Activated naive CD4-positive, alpha-beta T cell treated with anti-CD3 and anti-CD28 coated beads, Interleukin-2, amount 10 ng/mL, durations not matched to agents 7 days and 5 days (primary cell): Measurements from ENCODE around the gene P2RX2.
"Not testable (repeated sequence)": the region's sequence is repeated elsewhere in the genome, so short reads cannot be mapped to it uniquely, and the experiment has no call there.

Experiments used
- CTCF ChIA-PET: fragments of 350-600 bp; sonication (Branson Sonifier 250); formaldehyde crosslinking; loops from one replicate; lab custom pipeline; 2021; ENCODE audit warnings: antibody characterized with exemption; lab: Charles Lee
- DNase-seq: peaks from one replicate; pipeline ENCODE4 v3.0.0-alpha.2; 2020
- H3K27ac Mint-ChIP-seq: one replicate; pipeline ENCODE4 v1.8.0; 2021; ENCODE audit warnings: mild to moderate bottlenecking, moderate library complexity, mixed read lengths
- H3K27me3 Mint-ChIP-seq: one replicate; pipeline ENCODE4 v1.8.0; 2021; ENCODE audit warnings: mild to moderate bottlenecking, mixed read lengths
- H3K36me3 Mint-ChIP-seq: one replicate; pipeline ENCODE4 v1.8.0; 2021; ENCODE audit warnings: mixed read lengths
- H3K4me1 Mint-ChIP-seq: one replicate; pipeline ENCODE4 v1.8.0; 2021; ENCODE audit warnings: mixed read lengths
- H3K4me3 Mint-ChIP-seq: one replicate; pipeline ENCODE4 v1.8.0; 2021; ENCODE audit warnings: mild to moderate bottlenecking, moderate library complexity, mixed read lengths
- H3K9me3 Mint-ChIP-seq: one replicate; pipeline ENCODE4 v1.8.0; 2021; ENCODE audit warnings: mixed read lengths

The P2RX2 gene

GRCh38 chr12:132591107-132591935 is 27.3 kb upstream of the P2RX2 start:
- H3K36me3 Mint-ChIP-seq = no peaks in the 10 kb centered on the region
- H3K4me3 Mint-ChIP-seq = no peak overlapping the region
- H3K9me3 Mint-ChIP-seq = no peaks in the 10 kb centered on the region
- peaks cover 4% of the 10 kb centered on the region for H3K4me1 Mint-ChIP-seq
- no peak overlapping the region for H3K27ac Mint-ChIP-seq
- DNase-seq = no peak
- H3K27me3 Mint-ChIP-seq = peaks cover 27% of the 10 kb centered on the region
- CTCF ChIA-PET = interaction anchor here (0.8 kb wide), 1 partner anchor 23 kb away, joined by 3 read pairs; no protein-coding TSS in a partner anchor

- Mint-ChIP-seq H3K27me3 (peaks cover 31% of the 10 kb centered on the region), H3K4me1 (peaks cover 7% of the 10 kb centered on the region), H3K27ac (no peak overlapping the region), H3K9me3 (no peaks in the 10 kb centered on the region), H3K36me3 (no peaks in the 10 kb centered on the region), H3K4me3 (no peak overlapping the region)
- CTCF ChIA-PET = no interaction called here
- DNase-seq = no peak
These were observed 26.1 kb upstream of the P2RX2 start for GRCh38 chr12:132592282-132592970.

- H3K27ac Mint-ChIP-seq = no peak overlapping the region
These were observed 25.5 kb upstream of the P2RX2 start for GRCh38 chr12:132593071-132593470.

DNA sequence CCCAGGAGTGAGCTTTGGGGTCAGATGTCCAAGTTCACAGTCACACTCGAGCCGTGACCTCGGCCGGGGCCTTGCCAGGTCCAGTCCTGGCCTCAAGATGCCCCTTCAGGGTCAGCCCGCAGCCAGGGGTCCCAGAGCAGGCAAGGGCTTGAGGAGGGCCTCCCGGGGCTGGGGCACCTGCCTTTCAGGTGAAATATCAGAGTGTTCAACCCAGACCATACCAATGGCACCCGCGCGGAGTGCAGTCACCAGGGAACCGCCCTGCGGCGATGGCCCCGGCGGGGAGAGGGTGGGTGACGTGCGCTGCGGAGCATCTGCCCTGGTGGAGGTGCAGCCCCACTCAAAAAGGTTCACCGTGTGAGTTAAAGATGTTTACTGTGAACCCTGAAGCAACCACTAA is 25.1 kb upstream of the P2RX2 start:
- no peak overlapping the region for H3K4me3 Mint-ChIP-seq

More at GRCh38 chr12:132593071-132593470, 25.5 kb upstream of the P2RX2 start:
- Mint-ChIP-seq H3K4me3 (no peak overlapping the region), H3K4me1 (peaks cover 10% of the 10 kb centered on the region), H3K36me3 (no peaks in the 10 kb centered on the region), H3K27me3 (peaks cover 37% of the 10 kb centered on the region), H3K9me3 (no peaks in the 10 kb centered on the region)
- no peak for DNase-seq
- CTCF ChIA-PET = no interaction called here

GRCh38 chr12:132593938-132594358 is 24.6 kb upstream of the P2RX2 start:
- Mint-ChIP-seq H3K9me3 (no peaks in the 10 kb centered on the region), H3K4me1 (peaks cover 16% of the 10 kb centered on the region), H3K27me3 (peaks cover 41% of the 10 kb centered on the region), H3K4me3 (no peak overlapping the region), H3K27ac (no peak overlapping the region), H3K36me3 (no peaks in the 10 kb centered on the region)
- peak; percentile 45 for DNase-seq
- CTCF ChIA-PET = interaction anchor here (1.4 kb wide), 1 partner anchor 179 kb away, joined by 3 read pairs; no protein-coding TSS in a partner anchor

More for the DNA sequence above, 25.1 kb upstream of the P2RX2 start:
- no peak for DNase-seq
- CTCF ChIA-PET = interaction anchor here (1.4 kb wide), 1 partner anchor 178 kb away, joined by 3 read pairs; no protein-coding TSS in a partner anchor
- Mint-ChIP-seq H3K36me3 (no peaks in the 10 kb centered on the region), H3K27me3 (peaks cover 39% of the 10 kb centered on the region), H3K27ac (no peak overlapping the region), H3K4me1 (peaks cover 11% of the 10 kb centered on the region), H3K9me3 (no peaks in the 10 kb centered on the region)

- peaks cover 20% of the 10 kb centered on the region for H3K4me1 Mint-ChIP-seq
- peaks cover 49% of the 10 kb centered on the region for H3K27me3 Mint-ChIP-seq
- H3K4me3 Mint-ChIP-seq = no peak overlapping the region
- no peaks in the 10 kb centered on the region for H3K36me3 Mint-ChIP-seq
- CTCF ChIA-PET = interaction anchor here (1.4 kb wide), 1 partner anchor 180 kb away, joined by 3 read pairs; no protein-coding TSS in a partner anchor
- no peaks in the 10 kb centered on the region for H3K9me3 Mint-ChIP-seq
- no peak for DNase-seq
- H3K27ac Mint-ChIP-seq = no peak overlapping the region
These were observed 23.4 kb upstream of the P2RX2 start for GRCh38 chr12:132595183-132595582.

GRCh38 chr12:132596016-132596415 is 22.6 kb upstream of the P2RX2 start:
- Mint-ChIP-seq H3K9me3 (no peaks in the 10 kb centered on the region), H3K27me3 (peaks cover 57% of the 10 kb centered on the region)

GRCh38 chr12:132597333-132598316 is 21.0 kb upstream of the P2RX2 start:
- Mint-ChIP-seq H3K27me3 (peaks cover 69% of the 10 kb centered on the region), H3K36me3 (no peaks in the 10 kb centered on the region), H3K4me1 (peaks cover 31% of the 10 kb centered on the region), H3K27ac (no peak overlapping the region), H3K9me3 (no peaks in the 10 kb centered on the region), H3K4me3 (peak overlapping the region; percentile 75)
- DNase-seq = no peak
- CTCF ChIA-PET = no interaction called here

More at GRCh38 chr12:132596016-132596415, 22.6 kb upstream of the P2RX2 start:
- H3K36me3 Mint-ChIP-seq = no peaks in the 10 kb centered on the region
- no peak for DNase-seq
- CTCF ChIA-PET = no interaction called here
- no peak overlapping the region for H3K4me3 Mint-ChIP-seq
- peaks cover 27% of the 10 kb centered on the region for H3K4me1 Mint-ChIP-seq
- H3K27ac Mint-ChIP-seq = no peak overlapping the region

DNA sequence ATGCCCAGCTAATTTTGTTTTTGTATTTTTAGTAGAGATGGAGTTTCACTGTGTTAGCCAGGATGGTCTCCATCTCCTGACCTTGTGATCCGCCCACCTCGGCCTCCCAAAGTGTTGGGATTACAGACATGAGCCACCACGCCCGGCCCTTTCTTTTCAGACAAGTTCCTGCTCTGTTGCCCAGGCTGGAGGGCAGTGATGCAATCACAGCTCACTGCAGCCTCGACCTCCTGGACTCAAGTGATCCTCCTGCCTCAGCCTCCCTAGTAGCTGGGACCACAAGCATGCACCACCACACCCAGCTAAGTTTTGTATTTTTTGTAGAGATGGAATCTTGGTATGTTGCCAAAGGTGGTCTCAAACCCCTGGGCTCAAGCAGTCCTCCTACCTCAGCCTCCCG is 19.1 kb upstream of the P2RX2 start:
- H3K27ac Mint-ChIP-seq, H3K36me3 Mint-ChIP-seq, H3K4me3 Mint-ChIP-seq, DNase-seq, H3K9me3 Mint-ChIP-seq: not testable (repeated sequence)
- H3K27me3 Mint-ChIP-seq = peaks cover 88% of the 10 kb centered on the region
- H3K4me1 Mint-ChIP-seq = peaks cover 30% of the 10 kb centered on the region
- CTCF ChIA-PET = interaction anchor here (1.1 to 2.8 kb wide), 4 partner anchors 11 to 184 kb away, joined by 3 to 17 read pairs (median 7); partner anchors contain the start of gene LRCOL1

GRCh38 chr12:132600048-132601032 is 18.2 kb upstream of the P2RX2 start:
- DNase-seq = peak; percentile 63
- no peak overlapping the region for H3K27ac Mint-ChIP-seq
- peaks cover 30% of the 10 kb centered on the region for H3K4me1 Mint-ChIP-seq
- peak overlapping the region; percentile 72 for H3K4me3 Mint-ChIP-seq
- CTCF ChIA-PET = interaction anchor here (1.1 to 2.8 kb wide), 4 partner anchors 10 to 185 kb away, joined by 3 to 17 read pairs (median 7); partner anchors contain the start of gene LRCOL1
- no peaks in the 10 kb centered on the region for H3K36me3 Mint-ChIP-seq
- H3K9me3 Mint-ChIP-seq = no peaks in the 10 kb centered on the region
- H3K27me3 Mint-ChIP-seq = peaks cover 91% of the 10 kb centered on the region

DNA sequence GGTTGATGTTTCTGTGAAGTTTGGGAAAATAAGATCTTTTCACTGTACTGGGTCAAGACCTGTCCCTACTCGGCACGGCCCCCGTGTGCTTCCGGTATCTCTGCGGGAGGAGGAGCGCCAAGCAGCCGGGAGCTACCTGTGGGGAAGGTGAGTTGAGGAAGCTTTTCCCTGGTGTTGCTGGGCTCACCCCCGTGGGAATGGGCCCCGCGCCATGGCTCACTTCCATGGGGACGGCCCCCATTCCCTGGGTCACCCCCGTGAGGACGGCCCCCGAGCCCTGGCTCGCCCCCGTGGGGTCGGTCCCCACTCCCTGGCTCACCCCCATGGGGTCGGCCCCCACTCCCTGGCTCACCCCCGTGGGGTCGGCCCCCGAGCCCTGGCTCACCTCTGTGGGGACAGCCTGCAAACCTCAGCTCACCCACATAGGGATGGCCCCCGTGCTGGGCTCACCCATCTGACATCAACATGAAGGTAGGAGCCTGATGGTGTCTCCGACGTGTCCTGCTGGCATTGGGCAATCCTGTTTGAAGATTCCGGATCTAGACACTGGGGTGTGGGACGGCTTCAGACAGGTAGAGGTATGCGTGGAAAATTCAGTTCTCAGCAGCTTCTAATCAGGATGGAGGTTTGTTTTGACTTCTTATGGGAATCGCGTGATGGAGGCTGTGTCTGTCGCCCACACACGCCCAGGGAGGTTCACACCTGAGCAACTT is 17.2 kb upstream of the P2RX2 start:
- CTCF ChIA-PET = interaction anchor here (2.8 kb wide), 1 partner anchor 14 kb away, joined by 17 read pairs; no protein-coding TSS in a partner anchor
- no peaks in the 10 kb centered on the region for H3K36me3 Mint-ChIP-seq
- no peaks in the 10 kb centered on the region for H3K9me3 Mint-ChIP-seq
- no peak for DNase-seq
- peaks cover 30% of the 10 kb centered on the region for H3K4me1 Mint-ChIP-seq
- H3K27me3 Mint-ChIP-seq = peaks cover 91% of the 10 kb centered on the region
- no peak overlapping the region for H3K27ac Mint-ChIP-seq
- H3K4me3 Mint-ChIP-seq = peak overlapping the region; percentile 72
